Glutamatergic neuron (in vitro differentiated cells): ENCODE measurements around the gene EIF4H. TPM values are rescaled to one million over a fixed set of nuclear protein-coding genes. Genes with fewer than 3 reads are reported as not detected.

Experiments used
- DNase-seq: peaks from one replicate; pipeline ENCODE4 v3.0.0; 2022
- H3K27ac Mint-ChIP-seq: one replicate; pipeline ENCODE4 v1.8.0; 2020; ENCODE audit warnings: mild to moderate bottlenecking, mixed read lengths, inconsistent platforms; ENCODE audit not compliant: unreplicated experiment
- H3K27me3 Mint-ChIP-seq: one replicate; pipeline ENCODE4 v1.8.0; 2020; ENCODE audit warnings: mild to moderate bottlenecking, moderate library complexity, mixed read lengths, inconsistent platforms; ENCODE audit not compliant: unreplicated experiment
- H3K36me3 Mint-ChIP-seq: one replicate; pipeline ENCODE4 v1.8.0; 2020; ENCODE audit warnings: mild to moderate bottlenecking, mixed read lengths, inconsistent platforms; ENCODE audit not compliant: unreplicated experiment
- H3K4me1 Mint-ChIP-seq: one replicate; pipeline ENCODE4 v1.8.0; 2020; ENCODE audit warnings: mild to moderate bottlenecking, low read depth, mixed read lengths, inconsistent platforms; ENCODE audit not compliant: unreplicated experiment
- H3K4me3 Mint-ChIP-seq: one replicate; pipeline ENCODE4 v1.8.0; 2020; ENCODE audit warnings: mild to moderate bottlenecking, mixed read lengths, inconsistent platforms; ENCODE audit not compliant: unreplicated experiment
- H3K9me3 Mint-ChIP-seq: one replicate; pipeline ENCODE4 v1.8.0; 2020; ENCODE audit warnings: mild to moderate bottlenecking, moderate library complexity, mixed read lengths, inconsistent platforms; ENCODE audit not compliant: unreplicated experiment
- total RNA-seq: library from RNA; stranded (reverse); fragmentation: NEBNext Ultra II Directional; extraction: Animal tissue kit (Norgen Biotek cat#: 25700); gene quantifications from one replicate; pipeline ENCODE4 v1.2.1, GENCODE V29; 2021; ENCODE audit not compliant: unreplicated experiment
- TF ChIP-seq, protein P1 (sequence below): fragments of 200-600 bp; sonication (generic); IDR thresholded peaks from one replicate; pipeline ENCODE4 v1.5.0; 2021; ENCODE audit not compliant: partially characterized antibody, unreplicated experiment

Gene EIF4H
- total RNA-seq, 1 donor from 2014 or later, result 234 TPM

DNA sequence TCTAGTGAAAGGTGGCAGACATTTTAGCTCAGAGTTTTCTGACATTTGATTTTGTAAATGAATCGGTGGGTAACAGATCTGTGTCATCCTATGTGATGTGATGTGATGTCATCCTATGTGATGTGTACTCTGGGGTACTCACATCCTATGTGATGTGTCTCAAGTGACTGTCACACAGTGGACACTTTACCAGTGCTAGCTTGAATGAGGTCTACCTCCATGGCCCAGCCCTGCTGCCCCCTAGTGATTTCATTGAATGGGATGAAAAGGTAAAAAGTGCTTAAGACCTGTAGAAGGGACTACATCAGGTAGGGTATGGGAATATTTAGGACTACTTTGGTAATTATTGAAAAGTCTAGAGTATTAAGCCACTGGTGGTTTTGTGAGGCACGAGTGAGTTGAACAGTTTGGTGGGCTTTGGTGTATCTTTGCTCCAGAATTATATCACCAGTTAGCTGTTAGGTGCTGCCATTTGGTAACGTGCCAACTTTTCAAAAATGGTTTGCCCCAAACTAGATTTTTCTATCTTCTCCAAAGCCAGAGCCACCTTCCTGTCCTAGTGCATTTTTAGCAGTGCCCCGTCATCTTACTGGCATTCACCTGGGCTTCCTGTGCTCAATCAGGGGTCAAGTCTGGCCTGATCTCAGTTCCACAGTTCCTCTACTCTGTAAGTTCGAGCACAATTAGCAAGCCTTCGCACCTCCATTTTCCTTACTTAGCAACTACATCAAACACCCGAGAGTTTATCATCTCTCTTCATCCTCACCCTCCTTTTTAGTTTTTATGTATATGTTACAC is 9.7 kb downstream of the EIF4H start:
- TF ChIP-seq, protein P1, sequence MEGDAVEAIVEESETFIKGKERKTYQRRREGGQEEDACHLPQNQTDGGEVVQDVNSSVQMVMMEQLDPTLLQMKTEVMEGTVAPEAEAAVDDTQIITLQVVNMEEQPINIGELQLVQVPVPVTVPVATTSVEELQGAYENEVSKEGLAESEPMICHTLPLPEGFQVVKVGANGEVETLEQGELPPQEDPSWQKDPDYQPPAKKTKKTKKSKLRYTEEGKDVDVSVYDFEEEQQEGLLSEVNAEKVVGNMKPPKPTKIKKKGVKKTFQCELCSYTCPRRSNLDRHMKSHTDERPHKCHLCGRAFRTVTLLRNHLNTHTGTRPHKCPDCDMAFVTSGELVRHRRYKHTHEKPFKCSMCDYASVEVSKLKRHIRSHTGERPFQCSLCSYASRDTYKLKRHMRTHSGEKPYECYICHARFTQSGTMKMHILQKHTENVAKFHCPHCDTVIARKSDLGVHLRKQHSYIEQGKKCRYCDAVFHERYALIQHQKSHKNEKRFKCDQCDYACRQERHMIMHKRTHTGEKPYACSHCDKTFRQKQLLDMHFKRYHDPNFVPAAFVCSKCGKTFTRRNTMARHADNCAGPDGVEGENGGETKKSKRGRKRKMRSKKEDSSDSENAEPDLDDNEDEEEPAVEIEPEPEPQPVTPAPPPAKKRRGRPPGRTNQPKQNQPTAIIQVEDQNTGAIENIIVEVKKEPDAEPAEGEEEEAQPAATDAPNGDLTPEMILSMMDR, result no peak
- no peak for DNase-seq
- Mint-ChIP-seq H3K4me1 (peaks cover 29% of the 10 kb centered on the region), H3K4me3 (no peak overlapping the region), H3K9me3 (peaks cover 3% of the 10 kb centered on the region), H3K27ac (no peak overlapping the region), H3K27me3 (peaks cover 3% of the 10 kb centered on the region), H3K36me3 (no peaks in the 10 kb centered on the region)

DNA sequence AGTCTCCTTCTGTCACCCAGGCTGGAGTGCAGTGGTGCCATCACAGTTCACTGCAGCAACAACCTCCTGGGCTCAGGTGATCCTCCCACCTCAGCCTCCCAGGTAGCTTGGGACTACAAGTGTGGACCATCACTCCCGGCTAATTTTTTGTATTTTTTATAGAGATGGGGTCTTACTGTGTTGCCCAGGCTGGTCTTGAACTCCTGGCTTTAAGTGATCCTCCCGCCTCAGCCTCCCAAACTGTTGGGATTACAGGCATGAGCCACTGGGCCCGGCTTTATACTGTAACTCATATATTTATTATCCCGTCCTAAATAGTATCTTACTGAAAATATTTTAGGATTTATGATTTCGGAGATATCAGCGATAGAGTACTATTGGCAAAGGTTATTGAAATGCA is 10.9 kb downstream of the EIF4H start:
- H3K27me3 Mint-ChIP-seq, result peaks cover 3% of the 10 kb centered on the region
- no peak overlapping the region for H3K27ac Mint-ChIP-seq
- peaks cover 27% of the 10 kb centered on the region for H3K4me1 Mint-ChIP-seq
- no peak for DNase-seq
- H3K36me3 Mint-ChIP-seq, result no peaks in the 10 kb centered on the region
- H3K4me3 Mint-ChIP-seq, result no peak overlapping the region
- peaks cover 3% of the 10 kb centered on the region for H3K9me3 Mint-ChIP-seq
- TF ChIP-seq, protein P1, result no peak

DNA sequence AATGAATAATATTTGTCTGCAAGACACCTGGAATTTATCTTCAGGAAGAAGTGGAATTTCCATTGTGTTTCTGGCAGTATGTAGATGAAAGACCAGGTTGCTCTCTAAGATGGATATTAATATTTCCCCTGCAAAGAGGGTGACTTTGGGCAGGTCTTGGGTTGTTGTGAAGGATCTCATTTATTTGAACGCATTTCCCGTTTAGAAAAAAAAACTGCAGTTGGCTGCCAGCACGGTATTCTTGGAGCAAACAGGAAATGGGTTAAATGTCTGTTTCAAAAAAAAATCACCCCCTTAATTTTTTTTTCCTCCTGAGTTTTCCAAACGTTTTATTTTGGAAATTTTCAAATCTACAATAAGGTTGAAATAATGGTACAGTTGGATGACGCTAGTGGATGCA is 11.5 kb downstream of the EIF4H start:
- Mint-ChIP-seq H3K27me3 (peaks cover 4% of the 10 kb centered on the region), H3K9me3 (peaks cover 3% of the 10 kb centered on the region), H3K4me3 (no peak overlapping the region), H3K36me3 (no peaks in the 10 kb centered on the region), H3K27ac (no peak overlapping the region), H3K4me1 (peaks cover 27% of the 10 kb centered on the region)
- DNase-seq, result no peak
- TF ChIP-seq, protein P1, result no peak

DNA sequence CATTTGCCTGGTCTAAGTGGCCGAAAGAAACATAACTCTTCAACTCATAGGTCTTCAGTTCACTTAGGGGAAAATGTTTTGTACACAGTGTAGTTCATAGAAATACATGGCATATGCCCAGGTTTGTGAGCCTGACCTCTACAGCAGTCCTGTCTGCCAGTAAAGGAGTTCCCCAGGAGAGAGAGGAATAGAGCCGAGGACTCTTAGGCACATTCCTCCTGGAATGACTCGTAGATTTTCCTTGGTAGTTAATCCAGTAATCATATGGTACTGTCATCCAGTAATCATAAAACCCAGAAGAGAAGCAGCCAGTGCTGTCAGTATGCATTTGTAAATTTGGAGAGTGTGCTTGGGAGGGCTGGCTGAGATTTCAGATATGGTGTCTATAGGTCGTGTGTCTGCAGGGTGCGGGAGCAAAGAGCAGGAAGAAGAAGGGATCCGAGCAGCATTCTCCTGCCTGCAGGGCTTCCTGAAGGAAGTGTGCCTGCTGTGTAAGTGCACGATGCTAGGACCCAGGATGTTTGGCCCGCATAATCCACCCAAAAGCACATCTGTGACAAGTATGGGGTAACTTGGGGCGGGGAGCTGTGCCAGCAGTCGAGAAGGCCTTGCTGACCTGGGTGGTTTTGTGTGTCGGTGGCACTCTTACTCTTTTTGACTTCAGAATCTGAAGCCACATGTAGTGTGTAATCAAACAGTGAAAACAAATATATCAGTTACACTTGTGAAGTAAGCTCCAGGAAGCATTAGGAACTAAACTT is 13.9 kb downstream of the EIF4H start:
- TF ChIP-seq, protein P1, result no peak
- H3K27me3 Mint-ChIP-seq, result peaks cover 4% of the 10 kb centered on the region
- H3K27ac Mint-ChIP-seq, result peak overlapping the region; percentile 64
- H3K4me1 Mint-ChIP-seq, result peaks cover 18% of the 10 kb centered on the region
- no peaks in the 10 kb centered on the region for H3K36me3 Mint-ChIP-seq
- DNase-seq, result no peak
- no peak overlapping the region for H3K4me3 Mint-ChIP-seq
- H3K9me3 Mint-ChIP-seq, result peaks cover 1% of the 10 kb centered on the region

DNA sequence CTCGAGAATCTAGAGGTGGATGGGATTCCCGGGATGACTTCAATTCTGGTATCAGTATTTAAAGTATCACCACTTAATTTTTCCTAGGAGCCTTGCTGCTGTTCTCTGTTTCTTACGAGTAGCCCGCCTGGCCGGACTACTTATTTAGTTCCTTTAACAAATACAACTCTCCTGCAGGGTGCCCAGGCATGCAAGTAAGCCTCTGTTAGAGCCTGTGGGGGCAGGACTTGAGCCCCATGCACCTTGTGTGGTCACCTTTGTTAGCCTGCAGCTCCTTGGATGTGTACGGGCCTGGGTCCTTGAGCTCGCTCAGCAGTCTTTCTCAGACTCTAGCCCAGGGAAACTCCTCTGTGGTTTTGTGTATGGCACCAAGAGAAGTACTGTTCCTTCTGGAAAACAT is 16.1 kb downstream of the EIF4H start:
- H3K27ac Mint-ChIP-seq, result no peak overlapping the region
- TF ChIP-seq, protein P1, result no peak
- no peaks in the 10 kb centered on the region for H3K36me3 Mint-ChIP-seq
- H3K27me3 Mint-ChIP-seq, result peaks cover 1% of the 10 kb centered on the region
- H3K4me3 Mint-ChIP-seq, result no peak overlapping the region
- DNase-seq, result no peak
- H3K9me3 Mint-ChIP-seq, result peaks cover 2% of the 10 kb centered on the region
- H3K4me1 Mint-ChIP-seq, result peaks cover 8% of the 10 kb centered on the region
